NT2/D1 (cell line): Measurements from ENCODE around the gene NSFL1C.

ENCODE experiments used
- SUZ12 ChIP-seq: IDR thresholded peaks from 2 replicates; pipeline ENCODE4 v1.6.1; 2011; ENCODE audit not compliant: insufficient read length, insufficient read depth; ENCODE audit errors: extremely low read depth
- YY1 ChIP-seq: IDR thresholded peaks from 2 replicates; pipeline ENCODE4 v1.6.1; 2011; ENCODE audit not compliant: insufficient read length, insufficient read depth

DNA sequence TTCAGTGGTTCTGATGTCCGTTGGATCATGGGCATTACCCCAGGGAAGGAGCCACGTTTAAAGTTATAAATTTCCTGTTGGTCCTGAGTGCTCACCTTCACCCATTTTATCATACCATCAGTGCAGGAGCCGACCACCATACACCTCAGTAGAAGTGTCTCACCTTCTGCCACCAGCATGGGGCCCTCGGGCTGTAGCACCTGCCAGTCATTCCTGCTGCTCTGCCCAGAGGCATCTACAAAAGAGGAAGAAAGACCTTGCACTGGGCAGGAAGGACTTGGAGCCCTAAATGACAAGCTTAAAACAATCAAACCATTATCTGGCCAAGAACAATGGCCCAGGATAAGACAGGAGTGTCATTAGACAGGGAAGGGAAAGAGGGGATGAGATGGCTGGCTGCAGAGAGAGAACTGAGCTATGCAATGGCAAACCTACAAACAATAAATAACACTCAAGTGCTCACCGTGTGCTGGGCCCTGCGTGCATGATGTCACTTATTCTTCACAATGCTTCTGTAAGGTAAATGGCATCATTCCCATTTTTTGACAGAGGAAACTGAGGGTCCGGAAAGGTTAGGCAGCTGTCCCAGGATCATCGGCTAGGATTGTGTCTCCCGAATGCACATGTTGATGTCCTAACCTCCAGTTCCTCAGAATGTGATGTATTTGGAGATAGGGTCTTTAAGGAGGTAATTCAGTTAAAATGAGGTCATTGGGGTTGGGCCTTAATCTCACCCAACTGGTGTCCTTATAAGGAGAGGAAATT lies 13.4 kb upstream of the NSFL1C start:
- TF ChIP-seq YY1 (no peak), SUZ12 (no peak)
